AG09319 (cell line): ENCODE measurements around the gene LRBA.
"Not testable (repeated sequence)": the region's sequence is repeated elsewhere in the genome, so short reads cannot be mapped to it uniquely, and the experiment has no call there.

Experiments used
- DNase-seq: peaks from one replicate; pipeline ENCODE4 v3.0.0-alpha.2; 2010; ENCODE audit warnings: low read depth; ENCODE audit errors: extremely low read depth
- TF ChIP-seq, protein P1 (sequence below): IDR thresholded peaks from 2 replicates; pipeline ENCODE4 v1.5.1; 2011; ENCODE audit warnings: low read depth, mild to moderate bottlenecking, inconsistent platforms, low read length, moderate library complexity

Gene LRBA

DNA sequence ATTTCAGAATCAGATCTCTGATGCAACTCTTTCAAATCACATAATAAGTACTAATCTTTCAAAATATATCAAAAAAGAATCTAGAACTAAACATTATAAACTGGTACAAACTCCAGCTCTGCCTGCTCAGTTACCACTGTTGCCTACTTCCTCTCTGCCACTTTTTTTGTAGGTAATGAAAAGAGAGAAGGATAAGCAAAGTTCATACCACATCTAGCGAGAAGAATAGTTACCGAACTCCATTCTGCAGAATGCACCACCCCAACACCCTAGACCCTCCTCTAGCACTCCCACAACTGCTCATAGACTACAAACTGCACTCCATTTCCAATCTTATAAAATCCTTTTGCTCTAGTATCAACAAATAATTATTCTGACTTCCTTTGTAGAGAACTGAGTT, 19.7 kb upstream of the LRBA start:
- no peak for DNase-seq
- TF ChIP-seq, protein P1, sequence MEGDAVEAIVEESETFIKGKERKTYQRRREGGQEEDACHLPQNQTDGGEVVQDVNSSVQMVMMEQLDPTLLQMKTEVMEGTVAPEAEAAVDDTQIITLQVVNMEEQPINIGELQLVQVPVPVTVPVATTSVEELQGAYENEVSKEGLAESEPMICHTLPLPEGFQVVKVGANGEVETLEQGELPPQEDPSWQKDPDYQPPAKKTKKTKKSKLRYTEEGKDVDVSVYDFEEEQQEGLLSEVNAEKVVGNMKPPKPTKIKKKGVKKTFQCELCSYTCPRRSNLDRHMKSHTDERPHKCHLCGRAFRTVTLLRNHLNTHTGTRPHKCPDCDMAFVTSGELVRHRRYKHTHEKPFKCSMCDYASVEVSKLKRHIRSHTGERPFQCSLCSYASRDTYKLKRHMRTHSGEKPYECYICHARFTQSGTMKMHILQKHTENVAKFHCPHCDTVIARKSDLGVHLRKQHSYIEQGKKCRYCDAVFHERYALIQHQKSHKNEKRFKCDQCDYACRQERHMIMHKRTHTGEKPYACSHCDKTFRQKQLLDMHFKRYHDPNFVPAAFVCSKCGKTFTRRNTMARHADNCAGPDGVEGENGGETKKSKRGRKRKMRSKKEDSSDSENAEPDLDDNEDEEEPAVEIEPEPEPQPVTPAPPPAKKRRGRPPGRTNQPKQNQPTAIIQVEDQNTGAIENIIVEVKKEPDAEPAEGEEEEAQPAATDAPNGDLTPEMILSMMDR: no peak

DNA sequence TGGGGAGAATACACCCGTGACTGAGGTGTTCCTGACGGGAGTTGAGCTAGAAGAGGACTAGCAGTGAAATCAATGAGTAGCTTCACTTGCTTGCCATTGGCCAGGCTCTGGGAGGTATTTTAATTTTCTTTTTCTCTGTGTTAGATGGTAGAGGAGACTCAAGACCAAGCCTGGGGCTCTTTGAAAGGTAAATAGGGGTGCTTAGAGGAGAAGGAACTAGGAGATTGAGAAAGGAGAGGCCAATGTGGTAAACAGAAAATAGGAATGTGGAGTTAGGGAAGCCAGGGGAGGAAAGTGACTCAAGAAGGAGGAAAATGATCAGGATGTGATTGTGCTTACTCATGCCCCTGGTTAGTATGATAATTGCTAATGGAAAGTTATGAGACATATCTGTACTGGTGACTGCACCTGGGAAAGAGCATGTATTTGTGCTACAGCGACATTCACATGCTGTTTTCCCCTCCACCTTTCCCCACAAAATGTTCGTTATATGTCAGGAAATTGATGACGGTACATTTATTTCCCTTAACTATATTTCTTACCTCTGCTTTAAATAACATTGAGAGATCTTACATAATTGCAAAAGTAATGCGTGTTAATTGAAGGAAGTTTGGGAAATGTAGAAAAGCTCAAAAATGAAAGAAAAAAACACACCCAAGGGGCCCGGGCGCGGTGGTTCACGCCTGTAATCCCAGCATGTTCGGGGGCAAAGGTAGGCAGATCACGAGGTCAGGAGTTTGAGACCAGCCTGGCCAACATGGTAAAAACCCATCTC, 16.9 kb upstream of the LRBA start:
- DNase-seq: no peak
- TF ChIP-seq, protein P1: no peak

DNA sequence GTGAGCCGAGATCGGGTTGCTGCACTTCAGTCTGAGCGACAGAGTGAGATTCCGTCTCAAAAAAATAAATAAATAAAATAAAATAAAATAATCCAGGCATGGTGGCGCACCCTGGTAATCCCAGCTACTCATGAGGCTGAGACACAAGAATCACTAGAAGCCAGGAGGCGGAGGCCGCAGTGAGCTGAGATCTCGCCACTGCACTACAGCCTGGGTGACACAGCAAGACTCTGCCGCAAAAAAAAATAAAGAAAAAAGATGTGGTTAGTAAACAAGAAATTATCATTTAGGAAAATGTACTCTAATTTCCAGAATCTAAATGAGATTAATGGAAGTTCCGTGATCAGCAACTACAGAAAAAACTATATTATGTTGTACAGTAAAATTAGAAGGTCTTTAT, 14.5 kb upstream of the LRBA start:
- no peak for DNase-seq
- TF ChIP-seq, protein P1: no peak

GRCh38 chr4:151029006-151029405, 13.9 kb upstream of the LRBA start:
- not testable (repeated sequence) for DNase-seq

- TF ChIP-seq, protein P1: no peak
- DNase-seq: no peak
Measured at GRCh38 chr4:151025759-151026158, 10.7 kb upstream of the LRBA start.

DNA sequence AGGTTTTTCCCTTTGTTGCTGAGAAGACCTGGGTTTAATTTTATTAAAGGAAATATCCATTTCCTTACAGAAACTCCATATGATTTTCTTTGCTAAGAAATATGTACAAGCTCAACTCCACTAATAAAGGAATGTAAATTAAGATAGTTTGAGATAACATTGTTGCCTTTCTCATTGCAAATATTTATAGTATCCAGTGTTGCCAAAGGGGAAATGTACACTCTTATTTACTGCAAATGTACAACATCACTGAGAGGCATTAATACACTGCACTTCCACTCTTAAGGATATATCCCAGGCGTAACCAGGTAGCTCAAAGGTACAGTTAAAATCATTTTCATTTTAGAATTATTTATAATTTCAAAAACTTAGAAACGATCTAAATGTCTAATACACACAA, 7.5 kb upstream of the LRBA start:
- TF ChIP-seq, protein P1: no peak
- DNase-seq: no peak

DNA sequence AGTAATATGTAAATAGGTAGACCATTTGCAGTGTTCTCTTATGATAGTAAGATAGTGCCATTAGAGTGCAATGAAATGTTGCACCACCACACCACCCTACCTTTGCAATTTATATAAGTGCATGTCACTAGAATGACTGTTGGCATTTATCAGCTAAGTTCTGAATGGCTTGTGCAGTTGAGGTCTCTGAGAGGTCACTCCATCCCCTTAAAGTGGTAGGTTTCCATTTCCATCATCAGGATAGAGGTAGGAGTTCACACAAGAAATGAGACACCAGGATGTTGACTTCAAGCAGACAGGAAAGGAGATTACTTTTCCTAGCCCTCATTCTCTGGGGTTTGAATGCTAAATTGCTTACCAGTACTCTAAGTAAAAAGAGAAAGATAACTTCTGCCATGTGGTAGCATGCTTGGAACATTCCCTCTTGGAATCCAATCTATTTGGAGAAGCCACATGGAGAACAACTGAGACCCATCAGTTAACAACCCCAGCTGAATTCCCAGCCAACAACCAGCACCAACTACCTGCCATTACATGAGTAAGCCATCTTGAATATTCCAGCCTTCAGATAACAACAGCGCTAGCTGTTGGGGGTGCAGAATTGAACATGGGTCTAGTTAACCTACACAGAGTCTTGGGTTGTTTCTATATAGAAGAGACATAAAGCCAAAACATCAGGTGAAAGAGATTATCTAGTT, 6.7 kb upstream of the LRBA start:
- DNase-seq: no peak
- TF ChIP-seq, protein P1: no peak
